GM10248 (cell line): ENCODE data around the gene MRPL49.

ENCODE experiments used
- CTCF ChIA-PET: fragments of 300-600 bp; sonication (Branson Sonifier 250); formaldehyde crosslinking; extraction: SDS; loops from one replicate; lab custom pipeline; 2021; ENCODE audit warnings: antibody characterized with exemption; lab: Yijun Ruan, JAX
- POLR2A ChIA-PET: fragments of 350-650 bp; sonication (Branson Sonifier 250); formaldehyde crosslinking; extraction: SDS; loops from one replicate; lab custom pipeline; 2020; ENCODE audit warnings: antibody characterized with exemption; lab: Yijun Ruan, JAX
- DNase-seq: peaks from one replicate; pipeline ENCODE4 v3.0.0; 2012; ENCODE audit errors: extremely low spot score
- TF ChIP-seq, protein P1 (sequence below): IDR thresholded peaks from 2 replicates; pipeline ENCODE4 v1.5.1; 2012; ENCODE audit warnings: mild to moderate bottlenecking, low read depth; ENCODE audit errors: extremely low read depth, missing control alignments, control extremely low read depth

The MRPL49 gene

GRCh38 chr11:65096926-65097325 is 25.2 kb upstream of the MRPL49 start:
- ChIA-PET POLR2A (interaction anchor here (0.5 to 1.3 kb wide), 4 partner anchors 15 to 310 kb away, joined by 3 to 4 read pairs (median 4); partner anchors contain the start of genes FAU, MRPL49 and TM7SF2), CTCF (interaction anchor here (1.0 to 10.5 kb wide), 4 partner anchors 14 to 70 kb away, joined by 3 to 165 read pairs (median 4); partner anchors contain the start of genes FAU, MRPL49, SNX15 and TM7SF2)
- TF ChIP-seq, protein P1, sequence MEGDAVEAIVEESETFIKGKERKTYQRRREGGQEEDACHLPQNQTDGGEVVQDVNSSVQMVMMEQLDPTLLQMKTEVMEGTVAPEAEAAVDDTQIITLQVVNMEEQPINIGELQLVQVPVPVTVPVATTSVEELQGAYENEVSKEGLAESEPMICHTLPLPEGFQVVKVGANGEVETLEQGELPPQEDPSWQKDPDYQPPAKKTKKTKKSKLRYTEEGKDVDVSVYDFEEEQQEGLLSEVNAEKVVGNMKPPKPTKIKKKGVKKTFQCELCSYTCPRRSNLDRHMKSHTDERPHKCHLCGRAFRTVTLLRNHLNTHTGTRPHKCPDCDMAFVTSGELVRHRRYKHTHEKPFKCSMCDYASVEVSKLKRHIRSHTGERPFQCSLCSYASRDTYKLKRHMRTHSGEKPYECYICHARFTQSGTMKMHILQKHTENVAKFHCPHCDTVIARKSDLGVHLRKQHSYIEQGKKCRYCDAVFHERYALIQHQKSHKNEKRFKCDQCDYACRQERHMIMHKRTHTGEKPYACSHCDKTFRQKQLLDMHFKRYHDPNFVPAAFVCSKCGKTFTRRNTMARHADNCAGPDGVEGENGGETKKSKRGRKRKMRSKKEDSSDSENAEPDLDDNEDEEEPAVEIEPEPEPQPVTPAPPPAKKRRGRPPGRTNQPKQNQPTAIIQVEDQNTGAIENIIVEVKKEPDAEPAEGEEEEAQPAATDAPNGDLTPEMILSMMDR: no peak
- no peak for DNase-seq

DNA sequence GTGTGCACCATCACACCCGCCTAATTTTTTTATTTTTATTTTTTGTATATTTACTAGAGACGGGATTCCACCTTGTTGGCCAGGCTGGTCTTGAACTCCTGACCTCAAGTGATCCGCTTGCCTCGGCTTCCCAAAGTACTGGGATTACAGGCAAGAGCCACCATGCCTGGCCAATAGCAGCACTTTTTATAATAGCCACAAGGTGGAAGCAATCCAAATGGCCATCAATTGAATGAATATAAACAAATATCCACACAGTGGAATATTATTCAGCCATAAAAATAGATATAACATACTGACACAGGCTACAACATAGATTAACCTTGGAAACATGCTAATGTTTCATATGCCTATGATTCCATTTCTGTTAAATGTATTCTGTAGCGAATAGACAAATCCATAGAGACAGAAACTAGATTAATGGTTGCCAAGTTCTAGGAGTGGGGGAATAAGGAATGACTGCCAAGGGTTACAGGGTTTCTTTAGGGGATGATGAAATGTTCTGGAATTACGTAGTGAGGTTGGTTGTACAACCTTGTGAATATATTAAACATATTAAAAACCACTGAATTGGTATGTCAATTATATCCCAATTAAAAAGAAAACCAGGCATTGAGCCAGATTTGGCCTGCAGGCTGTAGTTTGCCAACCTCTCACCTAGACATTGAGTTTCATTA is 21.3 kb upstream of the MRPL49 start:
- POLR2A ChIA-PET: interaction anchor here (3.3 kb wide), 1 partner anchor 10 kb away, joined by 14 read pairs; the partner anchor contains the start of gene TM7SF2
- TF ChIP-seq, protein P1: no peak
- no peak for DNase-seq
- CTCF ChIA-PET: interaction anchor here (10.5 kb wide), 1 partner anchor 10 kb away, joined by 165 read pairs; the partner anchor contains the start of gene TM7SF2

GRCh38 chr11:65102142-65103095 is 19.7 kb upstream of the MRPL49 start:
- CTCF ChIA-PET: interaction anchor here (0.7 to 10.5 kb wide), 3 partner anchors 8 to 90 kb away, joined by 3 to 165 read pairs (median 5); partner anchors contain the start of gene TM7SF2
- no peak for DNase-seq
- POLR2A ChIA-PET: no interaction called here
- TF ChIP-seq, protein P1: no peak

- ChIA-PET CTCF (interaction anchor here (1.6 to 10.5 kb wide), 3 partner anchors 7 to 91 kb away, joined by 3 to 165 read pairs (median 5); partner anchors contain the start of gene TM7SF2), POLR2A (interaction anchor here (0.6 kb wide), 1 partner anchor 39 kb away, joined by 3 read pairs; no protein-coding TSS in a partner anchor)
- TF ChIP-seq, protein P1: no peak
- DNase-seq: no peak
These were observed 18.6 kb upstream of the MRPL49 start for GRCh38 chr11:65103476-65103875.

- DNase-seq: no peak
- ChIA-PET POLR2A (no interaction called here), CTCF (interaction anchor here (1.6 kb wide), 1 partner anchor 13 kb away, joined by 3 read pairs; no protein-coding TSS in a partner anchor)
- TF ChIP-seq, protein P1: no peak
These were observed 17.5 kb upstream of the MRPL49 start for GRCh38 chr11:65104628-65105027.

GRCh38 chr11:65107078-65107477 is 15.0 kb upstream of the MRPL49 start:
- POLR2A ChIA-PET: no interaction called here
- DNase-seq: no peak
- TF ChIP-seq, protein P1: no peak
- CTCF ChIA-PET: interaction anchor here (1.3 to 7.5 kb wide), 2 partner anchors 8 to 257 kb away, joined by 3 to 165 read pairs; partner anchors contain the start of gene VPS51
